GM18507 (cell line): ENCODE measurements around the gene SLC24A4.

Source experiments
- DNase-seq: peaks from one replicate; pipeline ENCODE4 v3.0.0; 2011; ENCODE audit warnings: low read depth; ENCODE audit not compliant: insufficient read length; ENCODE audit errors: extremely low spot score
- FAIRE-seq: peaks from 2 replicates; lab custom pipeline; 2011; peaks lifted over from hg19 to GRCh38; lab: Jason Lieb, UNC

The SLC24A4 gene

GRCh38 chr14:92356677-92357076, 33.7 kb downstream of the SLC24A4 start:
- FAIRE-seq: no peak

DNA sequence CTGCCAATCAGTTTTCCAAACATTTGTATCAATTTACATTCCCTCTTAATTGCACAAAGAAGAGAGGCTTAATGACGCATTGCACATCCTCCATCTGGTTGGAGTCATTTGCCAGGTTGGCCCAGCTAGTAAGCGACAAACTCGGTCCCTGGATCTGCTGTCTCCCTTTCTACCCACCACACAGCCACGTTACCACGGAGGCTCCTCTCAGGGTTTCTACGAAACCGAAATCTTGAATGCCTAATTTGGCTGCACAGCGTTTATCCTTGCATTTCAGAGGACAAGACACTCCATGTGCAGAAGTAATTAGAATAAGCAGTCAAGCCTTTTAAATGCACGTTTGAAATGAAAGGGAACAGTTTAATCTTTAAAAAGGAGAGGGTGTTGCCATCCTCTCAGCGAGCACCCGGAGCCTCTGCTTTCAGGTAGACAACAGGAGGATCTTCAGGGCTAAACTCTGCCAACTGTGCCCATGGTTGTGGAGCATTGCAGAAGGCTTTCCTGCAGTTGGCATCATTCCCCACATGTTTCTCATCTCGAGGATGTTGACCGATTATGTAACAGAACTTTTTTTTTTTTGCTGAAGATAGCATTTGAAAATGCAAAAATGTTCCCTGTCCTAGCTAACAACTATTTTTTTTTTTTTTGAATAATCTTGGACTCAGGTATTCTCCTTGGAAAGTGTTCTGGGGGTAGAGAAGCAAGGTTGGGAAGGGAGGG, 37.8 kb downstream of the SLC24A4 start:
- FAIRE-seq (no peak), DNase-seq (no peak)

More at GRCh38 chr14:92356677-92357076, 33.7 kb downstream of the SLC24A4 start:
- DNase-seq: no peak

DNA sequence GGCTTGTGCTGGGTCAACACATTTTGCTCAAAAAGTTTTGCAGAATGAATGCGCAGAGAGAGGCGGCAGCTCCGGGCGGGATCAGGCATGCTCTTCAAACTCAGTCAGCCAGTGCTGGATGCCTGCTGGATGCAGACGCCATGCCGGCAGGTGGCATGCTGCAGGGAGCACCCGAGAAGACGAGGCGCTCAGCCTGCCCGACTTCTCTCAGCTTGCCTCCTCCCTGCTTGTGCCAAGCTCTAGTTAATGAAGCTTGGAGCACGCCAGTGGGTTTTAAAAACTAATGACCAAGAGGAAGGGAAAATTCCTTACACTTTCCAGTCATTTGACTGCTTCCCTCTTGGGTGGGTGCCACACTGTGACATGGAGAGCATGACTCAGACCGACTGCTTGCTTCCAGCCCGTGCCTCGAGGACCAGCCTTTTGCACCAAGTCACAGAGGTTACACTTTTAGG, 39.8 kb downstream of the SLC24A4 start:
- DNase-seq (no peak), FAIRE-seq (no peak)

DNA sequence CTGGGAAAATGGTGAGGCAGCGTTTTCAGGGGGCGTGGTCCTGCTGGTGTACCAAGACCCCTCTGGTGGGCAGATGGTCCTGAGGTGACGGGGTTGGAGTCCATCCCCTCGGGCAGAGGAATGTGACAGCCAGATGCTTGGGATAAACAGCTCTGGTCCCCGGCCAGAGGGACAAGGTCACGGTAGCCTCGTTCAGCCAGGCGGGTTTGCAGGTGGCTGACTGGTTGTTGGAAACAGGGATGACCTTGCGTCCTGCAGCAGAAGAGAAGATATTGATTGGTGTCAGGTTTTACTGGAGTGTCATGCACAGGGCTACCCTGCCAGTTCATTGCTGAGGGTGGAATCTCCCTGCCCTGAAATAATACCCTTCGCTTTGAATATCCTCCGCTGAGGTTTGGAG, 43.3 kb downstream of the SLC24A4 start:
- no peak for FAIRE-seq
- no peak for DNase-seq

DNA sequence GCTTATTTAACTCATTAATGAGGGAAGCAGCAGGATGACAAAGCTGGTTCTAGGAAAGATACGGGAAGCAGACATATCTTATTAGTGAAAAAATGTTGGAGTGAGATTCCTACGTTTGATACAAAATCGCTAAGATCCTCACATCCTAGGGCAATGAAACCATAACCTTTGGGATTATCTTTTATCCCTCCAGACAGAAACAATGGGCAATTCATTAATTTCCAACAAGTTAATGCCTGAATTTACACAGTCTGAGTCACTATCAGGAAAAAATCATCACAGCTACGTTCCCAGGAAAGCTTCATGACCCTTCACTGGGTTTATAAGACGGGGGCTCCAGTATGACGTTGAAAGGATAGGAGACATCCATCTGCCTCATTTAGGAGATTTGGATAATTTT, 45.0 kb downstream of the SLC24A4 start:
- DNase-seq (no peak), FAIRE-seq (no peak)

DNA sequence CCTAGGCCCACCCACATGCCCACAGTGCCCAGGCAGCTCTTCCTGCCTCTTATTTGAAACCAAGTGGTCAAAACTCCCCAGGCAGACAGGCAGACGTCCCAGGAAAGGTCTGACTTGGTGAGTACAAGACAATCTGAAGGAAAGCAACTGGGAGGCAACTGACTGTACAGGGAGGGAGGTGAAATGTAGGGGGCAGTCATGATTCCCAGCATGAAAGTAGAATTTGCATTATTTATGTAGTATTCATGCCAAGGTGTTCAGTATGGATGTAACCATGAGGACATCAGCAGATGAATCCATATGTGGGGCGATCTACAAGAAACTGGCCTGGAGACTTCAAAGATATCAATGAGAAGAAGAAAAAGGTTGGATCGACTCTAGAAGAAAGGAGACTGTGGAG, 46.1 kb downstream of the SLC24A4 start:
- DNase-seq (no peak), FAIRE-seq (no peak)

DNA sequence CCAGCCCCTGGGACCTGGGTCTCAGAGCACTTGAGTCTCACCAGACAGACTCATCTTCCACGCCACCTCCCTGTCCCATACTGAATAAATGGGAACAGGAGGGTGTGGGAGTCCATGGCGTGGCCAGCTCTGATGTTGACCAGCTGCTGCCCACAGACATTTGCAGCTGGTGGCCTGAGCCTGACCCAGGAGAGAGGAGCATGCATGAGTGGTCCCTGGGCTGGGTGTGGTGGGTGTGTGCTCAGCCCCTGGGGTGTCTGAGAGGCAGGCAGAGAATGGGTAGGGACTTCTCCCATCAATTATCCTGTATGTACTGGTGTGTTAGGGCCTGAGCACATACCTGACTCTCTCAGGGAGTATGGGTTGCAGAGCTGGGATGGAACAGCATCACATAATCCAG, 49.3 kb downstream of the SLC24A4 start:
- no peak for DNase-seq
- no peak for FAIRE-seq

DNA sequence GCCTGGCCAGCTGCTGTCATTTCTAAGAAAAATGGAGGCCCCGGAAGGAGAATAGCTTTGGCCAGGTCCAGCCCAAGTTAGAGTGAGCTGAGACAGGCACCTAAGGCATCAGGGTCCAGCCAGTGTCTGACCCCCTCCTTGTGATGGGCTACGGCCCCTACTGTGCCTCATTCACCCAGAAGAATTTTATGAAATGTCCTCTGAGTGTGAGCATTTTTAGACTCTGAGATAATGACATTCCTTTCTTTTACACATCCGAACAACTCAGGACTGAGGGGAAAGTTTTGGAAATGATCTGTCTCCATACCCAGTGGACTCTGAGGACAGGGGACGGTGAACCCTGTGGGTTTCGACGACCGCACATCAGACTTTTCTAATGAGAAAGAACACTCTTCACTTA, 50.4 kb downstream of the SLC24A4 start:
- no peak for FAIRE-seq

GRCh38 chr14:92380131-92380530, 57.2 kb downstream of the SLC24A4 start:
- DNase-seq: no peak
- no peak for FAIRE-seq

More for the DNA sequence above, 50.4 kb downstream of the SLC24A4 start:
- DNase-seq: no peak

GRCh38 chr14:92380582-92380981, 57.6 kb downstream of the SLC24A4 start:
- FAIRE-seq: no peak
- DNase-seq: no peak

- FAIRE-seq (no peak), DNase-seq (no peak)
Observed at GRCh38 chr14:92382677-92383076, 59.7 kb downstream of the SLC24A4 start.

GRCh38 chr14:92383805-92384204, 60.8 kb downstream of the SLC24A4 start:
- FAIRE-seq: no peak
- no peak for DNase-seq

- DNase-seq (no peak), FAIRE-seq (no peak)
Observed at GRCh38 chr14:92384461-92385133, 61.6 kb downstream of the SLC24A4 start.

DNA sequence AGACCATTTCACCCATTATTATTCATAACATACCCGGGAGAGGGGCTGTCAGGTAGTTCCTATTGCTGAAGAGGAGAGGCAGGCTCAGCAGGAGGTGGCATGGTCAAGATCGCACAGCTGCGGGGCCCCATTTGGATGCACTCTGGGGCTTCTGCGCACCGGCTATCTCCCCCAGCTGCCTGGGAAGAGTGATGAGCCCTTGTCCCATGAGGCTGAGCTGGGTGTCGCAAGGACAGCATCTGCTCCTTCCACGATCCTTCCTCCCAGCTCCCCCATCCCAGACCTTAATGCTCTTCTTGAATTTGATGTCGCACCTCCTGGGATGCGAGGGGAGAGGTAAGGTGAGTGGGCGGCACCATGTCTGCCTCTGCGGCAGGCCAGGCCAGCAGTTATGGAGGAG, 62.6 kb downstream of the SLC24A4 start:
- FAIRE-seq: no peak
- DNase-seq: no peak

GRCh38 chr14:92386165-92386564, 63.2 kb downstream of the SLC24A4 start:
- DNase-seq (no peak), FAIRE-seq (no peak)

DNA sequence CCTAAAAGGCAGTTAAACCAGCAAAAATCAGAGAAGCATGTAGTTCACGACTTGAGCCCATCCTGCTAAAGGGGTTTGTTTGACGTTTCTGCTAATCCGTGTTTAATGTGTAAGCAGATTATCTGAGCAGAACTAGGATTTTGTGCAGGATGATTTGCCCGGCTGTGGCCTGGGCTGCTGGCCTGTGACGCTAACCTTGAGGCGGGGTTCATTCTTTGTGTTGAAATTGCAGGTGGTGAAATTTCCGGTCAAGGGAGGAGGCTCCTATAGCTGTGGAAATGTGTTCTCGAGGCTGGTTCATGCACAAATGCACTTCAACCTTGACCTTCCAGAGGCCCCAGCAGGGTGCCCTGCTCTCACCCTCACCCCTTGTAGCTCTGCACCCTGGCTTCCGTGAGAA, 63.7 kb downstream of the SLC24A4 start:
- FAIRE-seq: no peak
- DNase-seq: no peak

DNA sequence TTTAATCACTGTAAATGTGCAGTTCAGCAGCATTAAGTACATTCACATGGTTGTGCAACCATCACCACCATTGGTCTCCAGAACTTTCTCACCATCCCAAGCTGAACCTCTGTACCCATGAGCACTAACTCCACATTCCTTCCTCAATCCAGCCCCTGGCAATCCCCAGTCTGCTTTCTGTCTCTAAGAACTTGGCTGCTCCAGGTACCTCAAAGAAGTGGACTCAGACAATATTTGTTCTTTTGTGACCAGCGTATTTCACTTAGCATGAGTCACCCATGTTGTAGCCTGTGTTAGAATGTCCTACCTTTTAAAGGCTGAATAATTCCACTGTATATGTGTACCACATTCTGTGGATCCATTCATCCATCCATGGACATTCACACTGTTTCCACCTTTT, 64.6 kb downstream of the SLC24A4 start:
- FAIRE-seq: no peak
- no peak for DNase-seq

- DNase-seq: no peak
- FAIRE-seq: no peak
Observed at GRCh38 chr14:92389598-92390158, 66.7 kb downstream of the SLC24A4 start.

DNA sequence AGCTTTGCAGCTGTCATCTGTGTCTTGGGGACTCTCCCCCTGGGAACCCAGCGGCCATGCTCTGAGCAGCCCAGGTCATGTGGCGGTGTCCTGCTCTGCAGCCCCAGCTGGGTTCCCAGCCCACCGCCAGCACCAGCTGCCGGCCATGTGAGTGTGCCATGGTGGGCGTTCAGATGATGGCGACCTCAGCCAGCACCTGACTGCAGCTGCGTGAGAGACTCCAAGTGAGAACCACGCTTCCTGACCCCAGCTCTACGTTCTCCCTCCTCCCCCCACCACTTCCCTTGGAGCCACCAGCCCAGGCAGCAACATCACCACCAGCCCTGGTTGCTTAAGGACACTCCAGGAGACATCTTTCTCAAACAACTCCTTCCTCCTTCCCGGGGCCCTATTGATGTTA, 68.8 kb downstream of the SLC24A4 start:
- FAIRE-seq: no peak
- no peak for DNase-seq

DNA sequence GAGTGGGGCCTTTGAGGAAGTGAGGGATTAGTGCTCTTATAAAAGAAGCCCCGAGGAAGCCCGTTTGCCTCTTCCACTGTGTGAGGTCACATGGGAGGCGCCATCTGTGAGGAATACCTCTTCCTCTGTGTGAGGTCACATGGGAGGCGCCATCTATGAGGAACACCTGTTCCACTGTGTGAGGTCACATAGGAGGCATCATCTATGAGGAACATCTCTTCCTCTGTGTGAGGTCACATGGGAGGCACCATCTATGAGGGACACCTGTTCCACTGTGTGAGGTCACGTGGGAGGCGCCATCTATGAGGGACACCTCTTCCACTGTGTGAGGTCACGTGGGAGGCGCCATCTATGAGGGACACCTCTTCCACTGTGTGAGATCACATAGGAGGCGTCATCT, 69.7 kb downstream of the SLC24A4 start:
- no peak for FAIRE-seq
- DNase-seq: no peak
